K562 (cell line): ENCODE measurements around the gene TMC8. TPM values are rescaled to one million over a fixed set of nuclear protein-coding genes. Genes with fewer than 3 reads are reported as not detected.

Experiments used
- ATAC-seq: fragments of 200-7000 bp; cut with Tn5 transposase; 3 replicates; pipeline ENCODE4 v1.9.1; 2020; ENCODE audit warnings: moderate library complexity
- BruUV-seq: library from RNA; stranded (reverse); fragments of 400-500 nt; replicated peaks from 2 replicates; lab custom pipeline; 2021; lab: Mats Ljungman, UMichigan
- CTCF ChIA-PET: fragments of 300-600 bp; formaldehyde crosslinking; extraction: SDS; loops from one replicate; lab custom pipeline; 2021; ENCODE audit warnings: low intra/inter-chr PET ratio; lab: Yijun Ruan, JAX
- POLR2A ChIA-PET: fragments of 300-600, 350-650 bp; sonication (Branson Sonifier 250); formaldehyde crosslinking; extraction: SDS; loops from one replicate; lab custom pipeline; 2021; ENCODE audit warnings: antibody characterized with exemption, inconsistent platforms; lab: Yijun Ruan, JAX
- DNase-seq, 4 experiments: peaks; one replicate each; pipeline versions ENCODE4 v3.0.0 to v3.0.0-alpha.2; 2011 to 2018; ENCODE audit warnings: low spot score in 3 of 4, mixed read lengths in 3 of 4; ENCODE audit errors: extremely low read depth in 1 of 4
- FAIRE-seq: peaks from 2 replicates; lab custom pipeline; 2011; peaks lifted over from hg19 to GRCh38; lab: Jason Lieb, UNC
- H2AFZ ChIP-seq: 2 replicates; pipeline ENCODE4 v1.6.0; 2011; ENCODE audit warnings: low read depth, low read length, control low read depth, inconsistent platforms
- H3K27ac ChIP-seq: fragments of 200-600 bp; 3 replicates; pipeline ENCODE4 v1.8.0; 2011; ENCODE audit warnings: low read depth, mild to moderate bottlenecking, control low read depth, inconsistent platforms, low read length, moderate library complexity, mixed read lengths; ENCODE audit errors: extremely low read depth
- H3K27me3 ChIP-seq, 2 experiments: fragments of 300-600 bp in 1 of 2; 2 replicates in 1 of 2; 3 replicates in 1 of 2; pipeline versions ENCODE4 v1.6.0 to v1.8.0; 2011; ENCODE audit warnings: inconsistent platforms in 2 of 2, low read length in 2 of 2, mild to moderate bottlenecking in 1 of 2, mixed read lengths in 1 of 2, moderate library complexity in 1 of 2; ENCODE audit not compliant: control insufficient read depth in 2 of 2, insufficient read depth in 2 of 2
- H3K36me3 ChIP-seq: fragments of 300-600 bp; 3 replicates; pipeline ENCODE4 v1.8.0; 2011; ENCODE audit warnings: mild to moderate bottlenecking, low read length, inconsistent platforms; ENCODE audit not compliant: control insufficient read depth, insufficient read depth
- H3K4me1 ChIP-seq, 2 experiments: fragments of 200-600 bp in 1 of 2; replicated peaks in 1 of 2; 2 replicates in 1 of 2; 3 replicates in 1 of 2; pipeline versions ENCODE4 v1.5.1 to v1.8.0; 2011; ENCODE audit warnings: inconsistent platforms in 2 of 2, low read length in 2 of 2, mild to moderate bottlenecking in 1 of 2, mixed read lengths in 1 of 2, moderate library complexity in 1 of 2; ENCODE audit not compliant: control insufficient read depth in 2 of 2, insufficient read depth in 2 of 2
- H3K4me2 ChIP-seq: 2 replicates; pipeline ENCODE4 v1.6.1; 2011; ENCODE audit warnings: low read length, control low read depth, inconsistent platforms, mixed read lengths; ENCODE audit not compliant: insufficient read depth
- H3K4me3 ChIP-seq: fragments of 200-600 bp; sonication (generic), shearing (Covaris generic); 2 replicates; pipeline ENCODE4 v1.5.1; 2016; ENCODE audit warnings: control low read depth, inconsistent platforms
- H3K79me2 ChIP-seq: fragments of 200-600 bp; 3 replicates; pipeline ENCODE4 v1.8.0; 2011; ENCODE audit warnings: low read length, inconsistent platforms; ENCODE audit not compliant: control insufficient read depth, insufficient read depth
- H3K9ac ChIP-seq, 2 experiments: 2 replicates each; pipeline versions ENCODE4 v1.6.0 to v1.6.1; 2011; ENCODE audit warnings: low read depth in 2 of 2, low read length in 2 of 2, control low read depth in 1 of 2, inconsistent platforms in 1 of 2, mild to moderate bottlenecking in 1 of 2, mixed read lengths in 1 of 2; ENCODE audit not compliant: insufficient read depth in 1 of 2
- H3K9me1 ChIP-seq: one replicate; pipeline ENCODE4 v1.6.0; 2011; ENCODE audit warnings: inconsistent platforms, mild to moderate bottlenecking, low read length, moderate library complexity; ENCODE audit not compliant: control insufficient read depth, insufficient read depth
- H3K9me3 ChIP-seq: replicated peaks from 2 replicates; pipeline ENCODE4 v1.5.1; 2011; ENCODE audit warnings: low read depth, low read length, inconsistent platforms; ENCODE audit not compliant: control insufficient read depth, insufficient read depth
- H4K20me1 ChIP-seq: replicated peaks from 2 replicates; pipeline ENCODE4 v1.6.1; 2011; ENCODE audit warnings: low read length, inconsistent platforms, mixed read lengths; ENCODE audit not compliant: control insufficient read depth, insufficient read depth
- ARID4B ChIP-seq: sonication (generic); formaldehyde crosslinking; IDR thresholded peaks from 2 replicates; pipeline ENCODE4 v1.8.0; 2022; ENCODE audit warnings: mild to moderate bottlenecking, missing genetic modification reagents
- CCAR2 ChIP-seq: fragments of 200-400 bp; formaldehyde crosslinking; IDR thresholded peaks from 2 replicates; pipeline ENCODE4 v1.6.1; 2017; ENCODE audit warnings: mild to moderate bottlenecking, low read depth, low read length
- ETV6 ChIP-seq, 3 experiments: fragments of 150-350 bp in 1 of 3; sonication (generic) in 1 of 3; formaldehyde crosslinking in 1 of 3; IDR thresholded peaks; 2 replicates each; pipeline versions ENCODE4 v1.6.1 to v1.8.0; 2014 to 2022; ENCODE audit warnings: borderline replicate concordance in 2 of 3, low read depth in 2 of 3, antibody characterized with exemption in 1 of 3, low read length in 1 of 3, mild to moderate bottlenecking in 1 of 3, missing genetic modification reagents in 1 of 3
- FOXJ3 ChIP-seq: sonication (generic); formaldehyde crosslinking; IDR thresholded peaks from 2 replicates; pipeline ENCODE4 v1.4.0; 2020; ENCODE audit warnings: mild to moderate bottlenecking, missing genetic modification reagents
- HMBOX1 ChIP-seq: sonication (generic); IDR thresholded peaks from 2 replicates; pipeline ENCODE4 v1.6.1; 2016
- MYBL2 ChIP-seq, 2 experiments: fragments of 450-650 bp in 1 of 2; sonication (generic) in 1 of 2; formaldehyde crosslinking in 1 of 2; IDR thresholded peaks; 2 replicates each; pipeline versions ENCODE4 v1.6.1 to v1.8.1; 2017 to 2022; ENCODE audit warnings: borderline replicate concordance in 1 of 2, inconsistent platforms in 1 of 2, low read depth in 1 of 2, mild to moderate bottlenecking in 1 of 2, missing genetic modification reagents in 1 of 2, moderate library complexity in 1 of 2
- MYC ChIP-seq, 2 experiments: fragments of 250-450 bp in 1 of 2; sonication (Bioruptor Pico) in 1 of 2; IDR thresholded peaks; 2 replicates each; pipeline versions ENCODE4 v1.5.1 to v1.6.1; 2012 to 2021; ENCODE audit warnings: low read depth in 2 of 2, borderline replicate concordance in 1 of 2, improper control_type of control experiment in 1 of 2, low read length in 1 of 2, mild to moderate bottlenecking in 1 of 2, moderate library complexity in 1 of 2
- NFATC3 ChIP-seq: fragments of 450-650 bp; IDR thresholded peaks from 2 replicates; pipeline ENCODE4 v1.6.1; 2017; ENCODE audit warnings: mild to moderate bottlenecking
- POLR3A ChIP-seq: IDR thresholded peaks from 2 replicates; pipeline ENCODE4 v1.6.1; 2011; ENCODE audit warnings: borderline replicate concordance, mild to moderate bottlenecking, moderate library complexity; ENCODE audit not compliant: insufficient read length, insufficient read depth; ENCODE audit errors: extremely low read depth
- SAFB2 ChIP-seq: fragments of 200-400 bp; formaldehyde crosslinking; IDR thresholded peaks from 2 replicates; pipeline ENCODE4 v1.6.1; 2018; ENCODE audit warnings: borderline replicate concordance, low read length, low read depth, moderate library complexity; ENCODE audit not compliant: severe bottlenecking
- TCF7L2 ChIP-seq: fragments of 150-350 bp; IDR thresholded peaks from 2 replicates; pipeline ENCODE4 v1.6.1; 2016; ENCODE audit warnings: low read depth, mild to moderate bottlenecking, low read length, moderate library complexity
- TRIM28 ChIP-seq: fragments of 450-650 bp; IDR thresholded peaks from 2 replicates; pipeline ENCODE4 v1.6.1; 2017
- XRCC4 ChIP-seq: IDR thresholded peaks from one replicate; pipeline ENCODE4 v1.6.1; 2011; ENCODE audit not compliant: insufficient read depth, insufficient read length; ENCODE audit errors: extremely low read depth
- ZFPM2 ChIP-seq: fragments of 250-450 bp; sonication (Bioruptor Pico); IDR thresholded peaks from 2 replicates; pipeline ENCODE4 v1.5.1; 2022; ENCODE audit warnings: mild to moderate bottlenecking
- ZNF23 ChIP-seq: fragments of 250-450 bp; sonication (Bioruptor Pico); IDR thresholded peaks from 2 replicates; pipeline ENCODE4 v1.4.0; 2020; ENCODE audit warnings: mild to moderate bottlenecking
- WGBS: fragments of 100-300 bp; shearing (Covaris generic); methylation state at CpG from one replicate; pipeline ENCODE4 v1.1.6; 2016; ENCODE audit warnings: low coverage, mixed read lengths; ENCODE audit not compliant: insufficient coverage; ENCODE audit errors: missing lambda C conversion rate; 5-methylcytosine and 5-hydroxymethylcytosine counted together
- in situ Hi-C: fragments of 300-500 bp; cut with MboI; formaldehyde crosslinking; loops from 4 replicates; pipeline ENCODE4 v1.15.0; 2018; ENCODE audit warnings: inconsistent platforms, mixed read lengths
- intact Hi-C: fragments of 100-400 bp; cut with micrococcal nuclease; formaldehyde crosslinking; loops from 2 replicates; pipeline ENCODE4 v1.14.2; 2022
- polyA plus RNA-seq, 8 experiments: library from polyadenylated mRNA; depleted of rRNA in 4 of 8; stranded (reverse) in 5 of 8; unstranded in 3 of 8; fragments of >200 nt; fragmentation: Nextera tagmentation in 2 of 8; fragmentation: Illumina TruSeq in 1 of 8; extraction: Ambion mirVana in 2 of 8; extraction: Trizol in 1 of 8; gene quantifications; 2 replicates each; pipeline versions ENCODE4 v1.2.1 to v1.2.3, GENCODE V29; 2011 to 2014; ENCODE audit warnings: inconsistent platforms in 1 of 8, missing spikeins in 1 of 8
- total RNA-seq, 7 experiments: library from RNA; depleted of rRNA in 6 of 7; stranded (reverse); fragments of >200 nt in 6 of 7; fragmentation: Illumina TruSeq in 2 of 7; extraction: Trizol in 2 of 7; gene quantifications; 2 replicates each; pipeline versions ENCODE4 v1.2.1 to v1.2.3, GENCODE V29; 2011 to 2021; ENCODE audit warnings: low replicate concordance in 1 of 7

The TMC8 gene
- total and polyA plus RNA-seq, 9 of the 15 experiments (the other 6 are each of a cell fraction or from before 2014, with no cell fraction given), result 0.13 to 10.9 (median 2.8) TPM

- Histone ChIP-seq H3K27me3 (no peaks in the 10 kb centered on the region), H4K20me1 (no peaks in the 10 kb centered on the region), H3K9ac (no peak overlapping the region), H3K79me2 (no peaks in the 10 kb centered on the region), H3K36me3 (peaks cover 34% of the 10 kb centered on the region; the same call in 2 of the 3 replicates), H3K4me3 (no peak overlapping the region), H3K4me2 (no peak overlapping the region)
- no peak for FAIRE-seq
- WGBS, result 92% methylated on average over 19 of the region's 28 CpGs
- ATAC-seq, result no peak
- intact Hi-C loops (no loop called here), in situ Hi-C loops (no loop called here)
- TF ChIP-seq HMBOX1 (no peak), ARID4B (CRISPR knock-in tag) (no peak), XRCC4 (no peak), TRIM28 (no peak), MYC (IDR thresholded peaks at IDR 0.05; ENCODE audit: low read depth, low read length) (no peak), MYC (CRISPR knock-in tag; IDR thresholded peaks at IDR 0.05; ENCODE audit: borderline replicate concordance, low read depth) (no peak), CCAR2 (no peak), ZFPM2 (no peak), ETV6 (IDR thresholded peaks at IDR 0.05; ENCODE audit: borderline replicate concordance in 1 of 2, low read depth in 2 of 2, low read length in 1 of 2) (no peak), ETV6 (CRISPR knock-in tag; IDR thresholded peaks at IDR 0.05; ENCODE audit: borderline replicate concordance) (no peak), ZNF23 (CRISPR knock-in tag) (no peak), FOXJ3 (CRISPR knock-in tag) (no peak), NFATC3 (no peak), MYBL2 (IDR thresholded peaks at IDR 0.05; ENCODE audit: low read depth) (no peak), MYBL2 (CRISPR knock-in tag; IDR thresholded peaks at IDR 0.05; ENCODE audit: borderline replicate concordance) (no peak), POLR3A (no peak), TCF7L2 (no peak), SAFB2 (no peak)
- TF ChIP-seq, all 486 proteins: peak for 0
- H3K9me1 ChIP-seq, result no peaks in the 10 kb centered on the region
- peaks cover 0 to 17% of the 10 kb centered on the region in 2 experiments; a peak in 3 of 5 replicates for H3K4me1 ChIP-seq
- BruUV-seq, result no TSS peak
- ChIA-PET CTCF (no interaction called here), POLR2A (interaction anchor here (1.5 kb wide), 1 partner anchor 83 kb away, joined by 5 read pairs; the partner anchor contains the start of gene AFMID)
- no peak overlapping the region for H2AFZ ChIP-seq
- peaks cover 7% of the 10 kb centered on the region for H3K9me3 ChIP-seq
- no peak for DNase-seq
- no peak overlapping the region for H3K27ac ChIP-seq
Observed at GRCh38 chr17:78104540-78104941, 26.0 kb upstream of the TMC8 start.
